Measurements from ENCODE around the gene NTNG1. TPM values are rescaled to one million over a fixed set of nuclear protein-coding genes. Genes with fewer than 3 reads are reported as not detected.

The NTNG1 gene
- total RNA-seq, 1 experiment from 2014 or later, result not detected

GRCh38 chr1:107251083-107251482 lies 110.2 kb downstream of the NTNG1 start:
- no TSS peak for BruUV-seq (replicated peaks)
- H3K36me3 Mint-ChIP-seq (ENCODE audit: insufficient read depth, unreplicated experiment), result no peaks in the 10 kb centered on the region
- intact Hi-C loops (cut with micrococcal nuclease), result no loop called here
- no peaks in the 10 kb centered on the region for H3K27me3 Mint-ChIP-seq (ENCODE audit: insufficient read depth, unreplicated experiment)
- no peaks in the 10 kb centered on the region for H3K9me3 Mint-ChIP-seq (ENCODE audit: unreplicated experiment)
- no peaks in the 10 kb centered on the region for H3K4me1 Mint-ChIP-seq (ENCODE audit: insufficient read depth, unreplicated experiment)
- POLR2A ChIA-PET, result no interaction called here
- CTCF ChIA-PET, result no interaction called here
- DNase-seq (ENCODE audit: unreplicated experiment), result no peak
- TF ChIP-seq CTCF (IDR thresholded peaks at IDR 0.05; ENCODE audit: unreplicated experiment), result no peak
- no peak overlapping the region for H3K27ac Mint-ChIP-seq (ENCODE audit: low read depth, unreplicated experiment)
- H3K4me3 Mint-ChIP-seq (ENCODE audit: unreplicated experiment), result no peak overlapping the region

- no peak overlapping the region for H3K4me3 Mint-ChIP-seq (ENCODE audit: unreplicated experiment)
- BruUV-seq (replicated peaks), result no TSS peak
- H3K9me3 Mint-ChIP-seq (ENCODE audit: unreplicated experiment), result no peaks in the 10 kb centered on the region
- no peaks in the 10 kb centered on the region for H3K4me1 Mint-ChIP-seq (ENCODE audit: insufficient read depth, unreplicated experiment)
- POLR2A ChIA-PET, result no interaction called here
- intact Hi-C loops (cut with micrococcal nuclease), result no loop called here
- no peaks in the 10 kb centered on the region for H3K27me3 Mint-ChIP-seq (ENCODE audit: insufficient read depth, unreplicated experiment)
- no peak for DNase-seq (ENCODE audit: unreplicated experiment)
- TF ChIP-seq CTCF (IDR thresholded peaks at IDR 0.05; ENCODE audit: unreplicated experiment), result no peak
- CTCF ChIA-PET, result no interaction called here
- no peak overlapping the region for H3K27ac Mint-ChIP-seq (ENCODE audit: low read depth, unreplicated experiment)
- H3K36me3 Mint-ChIP-seq (ENCODE audit: insufficient read depth, unreplicated experiment), result no peaks in the 10 kb centered on the region
Measured at GRCh38 chr1:107251839-107252238, 111.0 kb downstream of the NTNG1 start.

- intact Hi-C loops (cut with micrococcal nuclease), result no loop called here
- no peak for TF ChIP-seq CTCF (IDR thresholded peaks at IDR 0.05; ENCODE audit: unreplicated experiment)
- CTCF ChIA-PET, result no interaction called here
- no peaks in the 10 kb centered on the region for H3K36me3 Mint-ChIP-seq (ENCODE audit: insufficient read depth, unreplicated experiment)
- DNase-seq (ENCODE audit: unreplicated experiment), result no peak
- H3K27ac Mint-ChIP-seq (ENCODE audit: low read depth, unreplicated experiment), result no peak overlapping the region
- BruUV-seq (replicated peaks), result no TSS peak
- POLR2A ChIA-PET, result no interaction called here
- H3K4me3 Mint-ChIP-seq (ENCODE audit: unreplicated experiment), result no peak overlapping the region
- H3K4me1 Mint-ChIP-seq (ENCODE audit: insufficient read depth, unreplicated experiment), result no peaks in the 10 kb centered on the region
- H3K27me3 Mint-ChIP-seq (ENCODE audit: insufficient read depth, unreplicated experiment), result no peaks in the 10 kb centered on the region
- H3K9me3 Mint-ChIP-seq (ENCODE audit: unreplicated experiment), result no peaks in the 10 kb centered on the region
Measured at GRCh38 chr1:107252271-107252670, 111.4 kb downstream of the NTNG1 start.

GRCh38 chr1:107254306-107254705 lies 113.5 kb downstream of the NTNG1 start:
- Mint-ChIP-seq H3K36me3 (ENCODE audit: insufficient read depth, unreplicated experiment) (no peaks in the 10 kb centered on the region), H3K4me1 (ENCODE audit: insufficient read depth, unreplicated experiment) (no peaks in the 10 kb centered on the region), H3K27ac (ENCODE audit: low read depth, unreplicated experiment) (no peak overlapping the region), H3K27me3 (ENCODE audit: insufficient read depth, unreplicated experiment) (no peaks in the 10 kb centered on the region), H3K9me3 (ENCODE audit: unreplicated experiment) (no peaks in the 10 kb centered on the region), H3K4me3 (ENCODE audit: unreplicated experiment) (no peak overlapping the region)
- intact Hi-C loops (cut with micrococcal nuclease), result no loop called here
- no peak for TF ChIP-seq CTCF (IDR thresholded peaks at IDR 0.05; ENCODE audit: unreplicated experiment)
- ChIA-PET POLR2A (no interaction called here), CTCF (interaction anchor here (1.0 kb wide), 1 partner anchor 23 kb away, joined by 3 read pairs; no protein-coding TSS in a partner anchor)
- DNase-seq (ENCODE audit: unreplicated experiment), result no peak
- BruUV-seq (replicated peaks), result no TSS peak
